Keratinocyte (primary cell): ENCODE results near the gene SCYGR7. TPM values are rescaled to one million over a fixed set of nuclear protein-coding genes. Genes with fewer than 3 reads are reported as not detected.
"Not testable (repeated sequence)": the region's sequence is repeated elsewhere in the genome, so short reads cannot be mapped to it uniquely, and the experiment has no call there.

ENCODE experiments used
- DNase-seq: peaks from one replicate; pipeline ENCODE4 v3.0.0-alpha.2; 2011; ENCODE audit warnings: low read depth, missing footprints, low spot score
- FAIRE-seq: peaks from 2 replicates; lab custom pipeline; 2011; peaks lifted over from hg19 to GRCh38; lab: Jason Lieb, UNC
- H2AFZ ChIP-seq: 2 replicates; pipeline ENCODE4 v1.6.0; 2012; ENCODE audit warnings: low read length, control low read depth, inconsistent platforms; ENCODE audit not compliant: control insufficient read depth
- H3K27ac ChIP-seq: 2 replicates; pipeline ENCODE4 v1.5.1; 2011; ENCODE audit warnings: low read length; ENCODE audit not compliant: control insufficient read depth, insufficient read depth
- H3K27me3 ChIP-seq: 3 replicates; pipeline ENCODE4 v1.6.0; 2011; ENCODE audit warnings: low read length; ENCODE audit not compliant: control insufficient read depth, insufficient read depth; ENCODE audit errors: extremely low read depth
- H3K36me3 ChIP-seq, 2 experiments: 2 replicates in 1 of 2; 3 replicates in 1 of 2; pipeline ENCODE4 v1.5.1; 2011; ENCODE audit warnings: low read length in 2 of 2, mild to moderate bottlenecking in 1 of 2; ENCODE audit not compliant: control insufficient read depth in 2 of 2, insufficient read depth in 2 of 2; ENCODE audit errors: extremely low read depth in 1 of 2
- H3K4me1 ChIP-seq: 3 replicates; pipeline ENCODE4 v1.5.1; 2011; ENCODE audit warnings: low read length; ENCODE audit not compliant: control insufficient read depth, insufficient read depth; ENCODE audit errors: extremely low read depth
- H3K4me2 ChIP-seq: 3 replicates; pipeline ENCODE4 v1.6.0; 2011; ENCODE audit warnings: low read depth, low read length; ENCODE audit not compliant: control insufficient read depth, insufficient read depth; ENCODE audit errors: extremely low read depth
- H3K4me3 ChIP-seq, 3 experiments: fragments of 200-600 bp in 1 of 3; sonication (generic) in 1 of 3; 2 replicates in 2 of 3; 3 replicates in 1 of 3; pipeline ENCODE4 v1.5.1; 2011 to 2016; ENCODE audit warnings: low read length in 3 of 3, mild to moderate bottlenecking in 3 of 3, control low read depth in 2 of 3, inconsistent platforms in 1 of 3, low read depth in 1 of 3, mixed read lengths in 1 of 3, mixed run types in 1 of 3, moderate library complexity in 1 of 3; ENCODE audit not compliant: control insufficient read depth in 2 of 3, insufficient read depth in 2 of 3; ENCODE audit errors: extremely low read depth in 1 of 3
- H3K79me2 ChIP-seq: 2 replicates; pipeline ENCODE4 v1.6.0; 2012; ENCODE audit warnings: low read length; ENCODE audit not compliant: control insufficient read depth, insufficient read depth
- H3K9ac ChIP-seq: 3 replicates; pipeline ENCODE4 v1.6.0; 2011; ENCODE audit warnings: low read length; ENCODE audit not compliant: control insufficient read depth, insufficient read depth; ENCODE audit errors: extremely low read depth
- H3K9me1 ChIP-seq: 3 replicates; pipeline ENCODE4 v1.6.0; 2011; ENCODE audit warnings: low read length; ENCODE audit not compliant: control insufficient read depth, insufficient read depth; ENCODE audit errors: extremely low read depth
- H3K9me3 ChIP-seq: 2 replicates; pipeline ENCODE4 v1.5.1; 2012; ENCODE audit warnings: low read depth, low read length; ENCODE audit not compliant: control insufficient read depth
- H4K20me1 ChIP-seq: 3 replicates; pipeline ENCODE4 v1.6.0; 2011; ENCODE audit warnings: low read length; ENCODE audit not compliant: control insufficient read depth, insufficient read depth; ENCODE audit errors: extremely low read depth
- EZH2 ChIP-seq: IDR thresholded peaks from one replicate; pipeline ENCODE4 v1.6.1; 2012; ENCODE audit warnings: inconsistent platforms, mild to moderate bottlenecking, low read length, moderate library complexity
- dilution Hi-C: fragments of 300-500 bp; cut with MboI; formaldehyde crosslinking; loops from one replicate; pipeline ENCODE4 v1.7.0; 2020; ENCODE audit warnings: low sequenced_read_pairs; ENCODE audit not compliant: extremely low pct_ligation_motif_present
- polyA plus RNA-seq, 5 experiments: library from polyadenylated mRNA; depleted of rRNA in 3 of 5; stranded (reverse) in 3 of 5; stranded (forward) in 1 of 5; unstranded in 1 of 5; fragments of >200 nt; gene quantifications; 1 replicate in 1 of 5; 2 replicates in 3 of 5; 3 replicates in 1 of 5; pipeline versions ENCODE4 v1.2.1 to v1.2.3, GENCODE V29; 2011 to 2012; ENCODE audit warnings: missing spikeins in 2 of 5, low read depth in 1 of 5, low replicate concordance in 1 of 5
- TF ChIP-seq, protein P1 (sequence below), 3 experiments: IDR thresholded peaks in 1 of 3; conservative IDR thresholded peaks in 1 of 3; optimal IDR thresholded peaks in 1 of 3; 2 replicates in 2 of 3; 3 replicates in 1 of 3; pipeline versions ENCODE3 to v1.5.1; 2011; ENCODE audit warnings: low read length in 3 of 3, mild to moderate bottlenecking in 3 of 3, moderate library complexity in 2 of 3, control low read depth in 1 of 3, inconsistent platforms in 1 of 3; ENCODE audit not compliant: insufficient read depth in 2 of 3; ENCODE audit errors: extremely low read depth in 1 of 3

SCYGR7 gene
- polyA plus RNA-seq, 1 donor (not counting 4 experiments of a cell fraction or from before 2014, with no cell fraction given), result not detected

DNA sequence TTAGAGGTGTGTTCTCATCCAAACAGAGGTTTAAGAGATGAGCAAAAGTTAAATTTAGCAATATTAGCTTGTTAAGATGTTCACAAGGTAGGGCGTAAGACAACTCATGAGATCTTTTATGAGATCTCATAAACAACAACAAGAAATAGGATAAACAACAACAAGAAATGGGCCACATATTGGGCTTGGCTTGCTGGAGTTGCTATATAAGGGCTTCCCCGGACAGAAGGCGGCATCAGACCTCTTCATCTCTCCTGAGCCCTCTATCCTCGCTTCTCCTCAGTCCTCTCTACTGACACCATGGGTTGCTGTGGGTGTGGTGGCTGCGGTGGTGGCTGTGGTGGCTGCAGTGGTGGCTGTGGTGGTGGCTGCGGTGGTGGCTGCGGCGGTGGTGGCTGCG is 17.5 kb downstream of the SCYGR7 start, which contains the start of gene SCYGR8:
Gene SCYGR8, plus strand, starts transcription at position 301 of the 400 bp plus-strand sequence. Its CDS starts 0 bp downstream, at position 301.
- no peaks in the 10 kb centered on the region for H3K79me2 ChIP-seq
- no peak within 1 kb of the TSS for H3K4me2 ChIP-seq
- no peaks in the 10 kb centered on the region for H3K27me3 ChIP-seq
- no peak for DNase-seq
- no peak within 1 kb of the TSS for H3K4me3 ChIP-seq
- H3K27ac ChIP-seq, result no peak within 1 kb of the TSS
- no peak for FAIRE-seq
- no peak for TF ChIP-seq EZH2
- TF ChIP-seq, protein P1, sequence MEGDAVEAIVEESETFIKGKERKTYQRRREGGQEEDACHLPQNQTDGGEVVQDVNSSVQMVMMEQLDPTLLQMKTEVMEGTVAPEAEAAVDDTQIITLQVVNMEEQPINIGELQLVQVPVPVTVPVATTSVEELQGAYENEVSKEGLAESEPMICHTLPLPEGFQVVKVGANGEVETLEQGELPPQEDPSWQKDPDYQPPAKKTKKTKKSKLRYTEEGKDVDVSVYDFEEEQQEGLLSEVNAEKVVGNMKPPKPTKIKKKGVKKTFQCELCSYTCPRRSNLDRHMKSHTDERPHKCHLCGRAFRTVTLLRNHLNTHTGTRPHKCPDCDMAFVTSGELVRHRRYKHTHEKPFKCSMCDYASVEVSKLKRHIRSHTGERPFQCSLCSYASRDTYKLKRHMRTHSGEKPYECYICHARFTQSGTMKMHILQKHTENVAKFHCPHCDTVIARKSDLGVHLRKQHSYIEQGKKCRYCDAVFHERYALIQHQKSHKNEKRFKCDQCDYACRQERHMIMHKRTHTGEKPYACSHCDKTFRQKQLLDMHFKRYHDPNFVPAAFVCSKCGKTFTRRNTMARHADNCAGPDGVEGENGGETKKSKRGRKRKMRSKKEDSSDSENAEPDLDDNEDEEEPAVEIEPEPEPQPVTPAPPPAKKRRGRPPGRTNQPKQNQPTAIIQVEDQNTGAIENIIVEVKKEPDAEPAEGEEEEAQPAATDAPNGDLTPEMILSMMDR (optimal IDR thresholded peaks at IDR 0.05 in 1 of 3, IDR thresholded peaks at IDR 0.05 in 1 of 3, conservative IDR thresholded peaks at IDR 0.05 in 1 of 3; ENCODE audit: extremely low read depth in 1 of 3, insufficient read depth in 2 of 3, low read length in 3 of 3), result no peak
- no peaks in the 10 kb centered on the region for H3K4me1 ChIP-seq
- no peak within 1 kb of the TSS for H2AFZ ChIP-seq
- no peaks in the 10 kb centered on the region for H4K20me1 ChIP-seq
- no peaks in the 10 kb centered on the region for H3K9me3 ChIP-seq
- no peak within 1 kb of the TSS for H3K9ac ChIP-seq
- no peaks in the 10 kb centered on the region for H3K9me1 ChIP-seq
- dilution Hi-C loops, result no loop called here
- H3K36me3 ChIP-seq, result no peaks in the 10 kb centered on the region

- H4K20me1 ChIP-seq, result no peaks in the 10 kb centered on the region
- H3K4me3 ChIP-seq, result no peak overlapping the region
- TF ChIP-seq, protein P1 (optimal IDR thresholded peaks at IDR 0.05 in 1 of 3, IDR thresholded peaks at IDR 0.05 in 1 of 3, conservative IDR thresholded peaks at IDR 0.05 in 1 of 3; ENCODE audit: extremely low read depth in 1 of 3, insufficient read depth in 2 of 3, low read length in 3 of 3), result peak; percentile 39 to 56 (median 43)
- no peak for TF ChIP-seq EZH2
- no peaks in the 10 kb centered on the region for H3K9me1 ChIP-seq
- no peaks in the 10 kb centered on the region for H3K27me3 ChIP-seq
- H3K36me3 ChIP-seq, result no peaks in the 10 kb centered on the region
- H3K79me2 ChIP-seq, result no peaks in the 10 kb centered on the region
- H3K9me3 ChIP-seq, result no peaks in the 10 kb centered on the region
- H3K9ac ChIP-seq, result no peak overlapping the region
- H3K4me1 ChIP-seq, result no peaks in the 10 kb centered on the region
- no peak overlapping the region for H3K4me2 ChIP-seq
- FAIRE-seq (no peak), DNase-seq (no peak)
- no peak overlapping the region for H3K27ac ChIP-seq
- dilution Hi-C loops, result no loop called here
- H2AFZ ChIP-seq, result no peak overlapping the region
Observed at GRCh38 chr2:227748079-227748478, 19.9 kb downstream of the SCYGR7 start.

DNA sequence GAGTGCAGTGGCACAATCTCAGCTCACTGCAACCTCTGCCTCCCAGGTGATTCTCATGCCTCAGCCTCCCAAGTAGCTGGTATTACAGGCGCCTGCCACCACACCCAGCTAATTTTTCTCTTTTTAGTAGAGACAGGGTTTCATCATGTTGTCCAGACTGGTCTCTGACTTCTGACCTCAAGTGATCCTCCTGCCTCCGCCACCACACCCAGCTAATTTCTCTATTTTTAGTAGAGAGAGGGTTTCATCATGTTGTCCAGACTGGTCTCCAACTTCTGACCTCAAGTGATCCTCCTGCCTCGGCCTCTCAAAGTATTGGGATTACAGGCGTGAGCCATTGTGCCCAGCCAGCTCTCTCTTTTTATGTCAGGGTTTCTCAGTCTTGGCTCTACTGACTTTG is 28.1 kb downstream of the SCYGR7 start:
- dilution Hi-C loops, H3K36me3 ChIP-seq, H3K27ac ChIP-seq, H3K9me1 ChIP-seq, H2AFZ ChIP-seq, H4K20me1 ChIP-seq, FAIRE-seq, H3K9me3 ChIP-seq, H3K4me2 ChIP-seq, DNase-seq, H3K79me2 ChIP-seq, H3K27me3 ChIP-seq, H3K9ac ChIP-seq, H3K4me3 ChIP-seq: not testable (repeated sequence)
- peaks cover 11% of the 10 kb centered on the region for H3K4me1 ChIP-seq
